HEK293 (cell line): ENCODE results near the gene CSRP1.

Experiments
- PRDM1 ChIP-seq: fragments of 450-650 bp; formaldehyde crosslinking; IDR thresholded peaks from 2 replicates; pipeline ENCODE4; 2016; ENCODE audit warnings: missing biosample characterization, missing genetic modification characterization
- ZEB2 ChIP-seq: fragments of 450-650 bp; formaldehyde crosslinking; IDR thresholded peaks from 2 replicates; pipeline ENCODE4 v1.5.1; 2016; ENCODE audit warnings: missing biosample characterization, missing genetic modification characterization
- ZNF274 ChIP-seq, 2 experiments: fragments of 200-500 bp in 1 of 2; fragments of 450-650 bp in 1 of 2; sonication (Bioruptor generic) in 1 of 2; formaldehyde crosslinking in 1 of 2; IDR thresholded peaks; 2 replicates each; pipeline versions ENCODE4 v1.5.1 to v1.6.1; 2014 to 2016; ENCODE audit warnings: borderline replicate concordance in 1 of 2, inconsistent platforms in 1 of 2, low read length in 1 of 2, missing biosample characterization in 1 of 2, missing genetic modification characterization in 1 of 2
- TF ChIP-seq, protein P1 (sequence below): fragments of 450-650 bp; formaldehyde crosslinking; IDR thresholded peaks from 2 replicates; pipeline ENCODE4 v1.5.1; 2016; ENCODE audit warnings: missing biosample characterization, missing genetic modification characterization
- TF ChIP-seq, protein P2 (sequence below): fragments of 450-650 bp; formaldehyde crosslinking; IDR thresholded peaks from 2 replicates; pipeline ENCODE4 v1.5.1; 2017; ENCODE audit warnings: missing biosample characterization, missing genetic modification characterization
- TF ChIP-seq, protein P3 (sequence below): fragments of 450-650 bp; formaldehyde crosslinking; conservative IDR thresholded peaks from 2 replicates; pipeline ENCODE4 v1.5.1; 2016; ENCODE audit warnings: low read depth, missing biosample characterization, missing genetic modification characterization
- TF ChIP-seq, protein P4 (sequence below): fragments of 450-650 bp; formaldehyde crosslinking; IDR thresholded peaks from 2 replicates; pipeline ENCODE4 v1.5.1; 2017; ENCODE audit warnings: missing biosample characterization, missing genetic modification characterization

DNA sequence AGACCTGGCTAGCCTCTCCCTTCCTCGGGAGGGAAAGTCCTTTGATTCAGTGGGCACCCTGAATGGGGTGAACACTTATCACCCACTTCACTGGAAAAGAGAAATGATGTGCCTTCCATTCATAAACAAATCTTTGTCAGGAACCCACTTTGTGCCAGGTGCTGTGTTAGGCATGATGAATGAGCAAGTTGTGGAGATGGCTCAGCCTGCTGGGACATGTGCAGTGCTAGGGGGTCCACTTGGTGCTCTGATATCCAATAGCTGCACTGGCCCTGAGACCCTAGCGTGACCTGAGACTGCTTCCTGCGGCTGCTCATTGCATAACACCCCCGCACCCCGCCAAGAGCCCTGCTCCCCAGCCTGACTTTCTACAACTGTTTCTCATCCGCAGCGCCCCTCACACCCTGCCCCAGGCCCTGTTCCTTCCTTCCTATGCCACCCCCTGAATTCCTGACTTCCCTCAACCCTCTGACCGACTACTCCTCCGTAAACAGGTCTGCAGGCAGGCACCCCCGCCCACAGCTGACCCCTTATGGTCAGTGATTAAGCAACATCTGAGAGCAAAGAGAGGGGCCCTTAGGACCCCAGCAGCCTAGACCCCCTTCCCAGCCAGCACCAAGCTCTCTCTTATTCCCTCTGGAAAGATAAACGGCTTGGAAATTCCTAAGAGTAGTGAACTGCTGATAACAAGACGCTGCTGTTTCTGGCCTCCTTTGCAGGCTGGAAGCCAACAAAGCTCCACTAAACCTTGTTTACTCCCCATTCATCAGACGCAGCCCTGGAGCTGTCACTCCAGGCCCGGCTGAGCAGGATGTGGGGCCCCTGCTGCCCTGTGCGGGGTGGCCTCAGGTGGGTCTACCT is 12.9 kb downstream of the CSRP1 start:
- TF ChIP-seq, protein P1, sequence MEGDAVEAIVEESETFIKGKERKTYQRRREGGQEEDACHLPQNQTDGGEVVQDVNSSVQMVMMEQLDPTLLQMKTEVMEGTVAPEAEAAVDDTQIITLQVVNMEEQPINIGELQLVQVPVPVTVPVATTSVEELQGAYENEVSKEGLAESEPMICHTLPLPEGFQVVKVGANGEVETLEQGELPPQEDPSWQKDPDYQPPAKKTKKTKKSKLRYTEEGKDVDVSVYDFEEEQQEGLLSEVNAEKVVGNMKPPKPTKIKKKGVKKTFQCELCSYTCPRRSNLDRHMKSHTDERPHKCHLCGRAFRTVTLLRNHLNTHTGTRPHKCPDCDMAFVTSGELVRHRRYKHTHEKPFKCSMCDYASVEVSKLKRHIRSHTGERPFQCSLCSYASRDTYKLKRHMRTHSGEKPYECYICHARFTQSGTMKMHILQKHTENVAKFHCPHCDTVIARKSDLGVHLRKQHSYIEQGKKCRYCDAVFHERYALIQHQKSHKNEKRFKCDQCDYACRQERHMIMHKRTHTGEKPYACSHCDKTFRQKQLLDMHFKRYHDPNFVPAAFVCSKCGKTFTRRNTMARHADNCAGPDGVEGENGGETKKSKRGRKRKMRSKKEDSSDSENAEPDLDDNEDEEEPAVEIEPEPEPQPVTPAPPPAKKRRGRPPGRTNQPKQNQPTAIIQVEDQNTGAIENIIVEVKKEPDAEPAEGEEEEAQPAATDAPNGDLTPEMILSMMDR, result no peak
- TF ChIP-seq, protein P2, sequence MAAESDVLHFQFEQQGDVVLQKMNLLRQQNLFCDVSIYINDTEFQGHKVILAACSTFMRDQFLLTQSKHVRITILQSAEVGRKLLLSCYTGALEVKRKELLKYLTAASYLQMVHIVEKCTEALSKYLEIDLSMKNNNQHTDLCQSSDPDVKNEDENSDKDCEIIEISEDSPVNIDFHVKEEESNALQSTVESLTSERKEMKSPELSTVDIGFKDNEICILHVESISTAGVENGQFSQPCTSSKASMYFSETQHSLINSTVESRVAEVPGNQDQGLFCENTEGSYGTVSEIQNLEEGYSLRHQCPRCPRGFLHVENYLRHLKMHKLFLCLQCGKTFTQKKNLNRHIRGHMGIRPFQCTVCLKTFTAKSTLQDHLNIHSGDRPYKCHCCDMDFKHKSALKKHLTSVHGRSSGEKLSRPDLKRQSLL (tag by site-specific recombination), result no peak
- TF ChIP-seq PRDM1 (tag by site-specific recombination), result no peak
- TF ChIP-seq ZEB2 (tag by site-specific recombination), result no peak
- TF ChIP-seq, protein P3, sequence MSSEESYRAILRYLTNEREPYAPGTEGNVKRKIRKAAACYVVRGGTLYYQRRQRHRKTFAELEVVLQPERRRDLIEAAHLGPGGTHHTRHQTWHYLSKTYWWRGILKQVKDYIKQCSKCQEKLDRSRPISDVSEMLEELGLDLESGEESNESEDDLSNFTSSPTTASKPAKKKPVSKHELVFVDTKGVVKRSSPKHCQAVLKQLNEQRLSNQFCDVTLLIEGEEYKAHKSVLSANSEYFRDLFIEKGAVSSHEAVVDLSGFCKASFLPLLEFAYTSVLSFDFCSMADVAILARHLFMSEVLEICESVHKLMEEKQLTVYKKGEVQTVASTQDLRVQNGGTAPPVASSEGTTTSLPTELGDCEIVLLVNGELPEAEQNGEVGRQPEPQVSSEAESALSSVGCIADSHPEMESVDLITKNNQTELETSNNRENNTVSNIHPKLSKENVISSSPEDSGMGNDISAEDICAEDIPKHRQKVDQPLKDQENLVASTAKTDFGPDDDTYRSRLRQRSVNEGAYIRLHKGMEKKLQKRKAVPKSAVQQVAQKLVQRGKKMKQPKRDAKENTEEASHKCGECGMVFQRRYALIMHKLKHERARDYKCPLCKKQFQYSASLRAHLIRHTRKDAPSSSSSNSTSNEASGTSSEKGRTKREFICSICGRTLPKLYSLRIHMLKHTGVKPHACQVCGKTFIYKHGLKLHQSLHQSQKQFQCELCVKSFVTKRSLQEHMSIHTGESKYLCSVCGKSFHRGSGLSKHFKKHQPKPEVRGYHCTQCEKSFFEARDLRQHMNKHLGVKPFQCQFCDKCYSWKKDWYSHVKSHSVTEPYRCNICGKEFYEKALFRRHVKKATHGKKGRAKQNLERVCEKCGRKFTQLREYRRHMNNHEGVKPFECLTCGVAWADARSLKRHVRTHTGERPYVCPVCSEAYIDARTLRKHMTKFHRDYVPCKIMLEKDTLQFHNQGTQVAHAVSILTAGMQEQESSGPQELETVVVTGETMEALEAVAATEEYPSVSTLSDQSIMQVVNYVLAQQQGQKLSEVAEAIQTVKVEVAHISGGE (tag by site-specific recombination), result no peak
- TF ChIP-seq ZNF274 (IDR thresholded peaks at IDR 0.05; ENCODE audit: low read length), result no peak
- TF ChIP-seq ZNF274 (tag by site-specific recombination; IDR thresholded peaks at IDR 0.05; ENCODE audit: borderline replicate concordance), result no peak
- TF ChIP-seq, protein P4, sequence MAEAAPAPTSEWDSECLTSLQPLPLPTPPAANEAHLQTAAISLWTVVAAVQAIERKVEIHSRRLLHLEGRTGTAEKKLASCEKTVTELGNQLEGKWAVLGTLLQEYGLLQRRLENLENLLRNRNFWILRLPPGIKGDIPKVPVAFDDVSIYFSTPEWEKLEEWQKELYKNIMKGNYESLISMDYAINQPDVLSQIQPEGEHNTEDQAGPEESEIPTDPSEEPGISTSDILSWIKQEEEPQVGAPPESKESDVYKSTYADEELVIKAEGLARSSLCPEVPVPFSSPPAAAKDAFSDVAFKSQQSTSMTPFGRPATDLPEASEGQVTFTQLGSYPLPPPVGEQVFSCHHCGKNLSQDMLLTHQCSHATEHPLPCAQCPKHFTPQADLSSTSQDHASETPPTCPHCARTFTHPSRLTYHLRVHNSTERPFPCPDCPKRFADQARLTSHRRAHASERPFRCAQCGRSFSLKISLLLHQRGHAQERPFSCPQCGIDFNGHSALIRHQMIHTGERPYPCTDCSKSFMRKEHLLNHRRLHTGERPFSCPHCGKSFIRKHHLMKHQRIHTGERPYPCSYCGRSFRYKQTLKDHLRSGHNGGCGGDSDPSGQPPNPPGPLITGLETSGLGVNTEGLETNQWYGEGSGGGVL, result no peak
